ENCODE results near the gene S100Z.

The S100Z gene

DNA sequence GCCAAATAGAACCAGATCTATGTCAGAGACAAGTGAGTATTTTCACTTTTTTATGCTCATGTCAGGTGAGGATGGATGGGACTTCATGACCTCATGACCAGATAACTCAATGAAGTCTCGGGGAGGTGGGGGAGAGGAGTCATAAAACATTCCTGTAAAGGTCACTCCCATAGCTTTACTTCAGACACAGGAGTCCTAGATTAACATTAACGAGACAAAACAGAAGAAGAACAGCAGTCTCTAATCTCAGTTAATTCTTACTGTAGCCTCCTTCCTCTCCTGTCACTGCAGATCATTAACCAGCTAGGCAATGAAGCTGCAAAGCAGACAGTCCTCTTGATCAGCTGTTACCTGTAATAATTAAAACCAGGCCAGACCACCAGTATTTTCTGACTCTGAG is 114.2 kb downstream of the S100Z start:
- no peak for TF ChIP-seq GATA1 (IDR thresholded peaks at IDR 0.05; ENCODE audit: low read depth, low read length)
- TF ChIP-seq POLR2A (IDR thresholded peaks at IDR 0.05; ENCODE audit: low read length): no peak
- DNase-seq: no peak
